ENCODE data around the gene C8A. TPM values are rescaled to one million over a fixed set of nuclear protein-coding genes. Genes with fewer than 3 reads are reported as not detected.

C8A gene
- total RNA-seq, 2 experiments from 2014 or later = not detected

GRCh38 chr1:56825436-56825835, 29.2 kb upstream of the C8A start:
- H3K27me3 Mint-ChIP-seq = peaks cover 3% of the 10 kb centered on the region
- no peaks in the 10 kb centered on the region for H3K36me3 Mint-ChIP-seq (ENCODE audit: low read depth)
- ChIA-PET CTCF (no interaction called here), POLR2A (no interaction called here)
- DNase-seq = no peak
- no peaks in the 10 kb centered on the region for H3K4me1 Mint-ChIP-seq
- H3K4me3 Mint-ChIP-seq = no peak overlapping the region
- H3K27ac Mint-ChIP-seq = no peak overlapping the region
- no peaks in the 10 kb centered on the region for H3K9me3 Mint-ChIP-seq

- H3K9me3 Mint-ChIP-seq = no peaks in the 10 kb centered on the region
- H3K4me3 Mint-ChIP-seq = no peak overlapping the region
- no peak for DNase-seq
- CTCF ChIA-PET = no interaction called here
- POLR2A ChIA-PET = no interaction called here
- H3K36me3 Mint-ChIP-seq (ENCODE audit: low read depth) = no peaks in the 10 kb centered on the region
- H3K4me1 Mint-ChIP-seq = peaks cover 1% of the 10 kb centered on the region
- no peak overlapping the region for H3K27ac Mint-ChIP-seq
- peaks cover 3% of the 10 kb centered on the region for H3K27me3 Mint-ChIP-seq
Measured at GRCh38 chr1:56827711-56828110, 26.9 kb upstream of the C8A start.

GRCh38 chr1:56830052-56830451, 24.5 kb upstream of the C8A start:
- Mint-ChIP-seq H3K36me3 (ENCODE audit: low read depth) (no peaks in the 10 kb centered on the region), H3K27me3 (peaks cover 3% of the 10 kb centered on the region), H3K4me1 (peaks cover 1% of the 10 kb centered on the region), H3K27ac (no peak overlapping the region), H3K9me3 (no peaks in the 10 kb centered on the region), H3K4me3 (no peak overlapping the region)
- POLR2A ChIA-PET = no interaction called here
- CTCF ChIA-PET = no interaction called here
- DNase-seq = no peak

GRCh38 chr1:56831871-56832693, 22.5 kb upstream of the C8A start:
- H3K4me3 Mint-ChIP-seq = no peak overlapping the region
- H3K27me3 Mint-ChIP-seq = peaks cover 3% of the 10 kb centered on the region
- peak; percentile 69 for DNase-seq
- POLR2A ChIA-PET = interaction anchor here (0.6 kb wide), 1 partner anchor 254 kb away, joined by 4 read pairs; no protein-coding TSS in a partner anchor
- H3K9me3 Mint-ChIP-seq = no peaks in the 10 kb centered on the region
- peaks cover 1% of the 10 kb centered on the region for H3K4me1 Mint-ChIP-seq
- no peak overlapping the region for H3K27ac Mint-ChIP-seq
- H3K36me3 Mint-ChIP-seq (ENCODE audit: low read depth) = no peaks in the 10 kb centered on the region
- CTCF ChIA-PET = interaction anchor here (1.0 to 1.8 kb wide), 2 partner anchors 12 to 15 kb away, joined by 3 to 5 read pairs; no protein-coding TSS in a partner anchor

- POLR2A ChIA-PET = no interaction called here
- no peak for DNase-seq
- no peak overlapping the region for H3K27ac Mint-ChIP-seq
- H3K36me3 Mint-ChIP-seq (ENCODE audit: low read depth) = no peaks in the 10 kb centered on the region
- no peak overlapping the region for H3K4me3 Mint-ChIP-seq
- CTCF ChIA-PET = interaction anchor here (1.8 kb wide), 1 partner anchor 13 kb away, joined by 5 read pairs; no protein-coding TSS in a partner anchor
- H3K9me3 Mint-ChIP-seq = no peaks in the 10 kb centered on the region
- H3K4me1 Mint-ChIP-seq = peaks cover 1% of the 10 kb centered on the region
- H3K27me3 Mint-ChIP-seq = peaks cover 3% of the 10 kb centered on the region
Measured at GRCh38 chr1:56833088-56833487, 21.5 kb upstream of the C8A start.

- Mint-ChIP-seq H3K36me3 (ENCODE audit: low read depth) (no peaks in the 10 kb centered on the region), H3K4me1 (peaks cover 1% of the 10 kb centered on the region), H3K4me3 (no peak overlapping the region), H3K27ac (no peak overlapping the region), H3K9me3 (no peaks in the 10 kb centered on the region), H3K27me3 (no peaks in the 10 kb centered on the region)
- CTCF ChIA-PET = interaction anchor here (0.6 kb wide), 1 partner anchor 1454 kb away, joined by 3 read pairs; no protein-coding TSS in a partner anchor
- DNase-seq = no peak
- POLR2A ChIA-PET = no interaction called here
Measured at GRCh38 chr1:56834137-56834900, 20.3 kb upstream of the C8A start.

GRCh38 chr1:56835657-56836056, 18.9 kb upstream of the C8A start:
- H3K4me3 Mint-ChIP-seq = no peak overlapping the region
- no peak for DNase-seq
- H3K4me1 Mint-ChIP-seq = peaks cover 1% of the 10 kb centered on the region
- H3K36me3 Mint-ChIP-seq (ENCODE audit: low read depth) = no peaks in the 10 kb centered on the region
- no peaks in the 10 kb centered on the region for H3K9me3 Mint-ChIP-seq
- H3K27me3 Mint-ChIP-seq = no peaks in the 10 kb centered on the region
- ChIA-PET CTCF (no interaction called here), POLR2A (no interaction called here)
- H3K27ac Mint-ChIP-seq = no peak overlapping the region

GRCh38 chr1:56836359-56836758, 18.2 kb upstream of the C8A start:
- no peak overlapping the region for H3K4me3 Mint-ChIP-seq
- H3K9me3 Mint-ChIP-seq = no peaks in the 10 kb centered on the region
- CTCF ChIA-PET = no interaction called here
- DNase-seq = no peak
- H3K4me1 Mint-ChIP-seq = peaks cover 1% of the 10 kb centered on the region
- no peak overlapping the region for H3K27ac Mint-ChIP-seq
- H3K36me3 Mint-ChIP-seq (ENCODE audit: low read depth) = no peaks in the 10 kb centered on the region
- no peaks in the 10 kb centered on the region for H3K27me3 Mint-ChIP-seq
- POLR2A ChIA-PET = no interaction called here

- Mint-ChIP-seq H3K27me3 (no peaks in the 10 kb centered on the region), H3K27ac (no peak overlapping the region), H3K4me3 (no peak overlapping the region), H3K4me1 (no peaks in the 10 kb centered on the region), H3K36me3 (ENCODE audit: low read depth) (no peaks in the 10 kb centered on the region), H3K9me3 (no peaks in the 10 kb centered on the region)
- CTCF ChIA-PET = interaction anchor here (0.6 kb wide), 2 partner anchors 51 to 242 kb away, joined by 3 to 4 read pairs; no protein-coding TSS in a partner anchor
- POLR2A ChIA-PET = no interaction called here
- DNase-seq = no peak
Measured at GRCh38 chr1:56837244-56837939, 17.2 kb upstream of the C8A start.

- Mint-ChIP-seq H3K9me3 (no peaks in the 10 kb centered on the region), H3K4me1 (no peaks in the 10 kb centered on the region), H3K36me3 (ENCODE audit: low read depth) (no peaks in the 10 kb centered on the region), H3K27me3 (no peaks in the 10 kb centered on the region), H3K4me3 (no peak overlapping the region), H3K27ac (no peak overlapping the region)
- ChIA-PET CTCF (no interaction called here), POLR2A (no interaction called here)
- DNase-seq = no peak
Measured at GRCh38 chr1:56838759-56839158, 15.8 kb upstream of the C8A start.

GRCh38 chr1:56843544-56843943, 11.1 kb upstream of the C8A start:
- H3K36me3 Mint-ChIP-seq (ENCODE audit: low read depth) = no peaks in the 10 kb centered on the region
- H3K27ac Mint-ChIP-seq = no peak overlapping the region
- no peaks in the 10 kb centered on the region for H3K27me3 Mint-ChIP-seq
- ChIA-PET POLR2A (no interaction called here), CTCF (no interaction called here)
- H3K9me3 Mint-ChIP-seq = no peaks in the 10 kb centered on the region
- no peaks in the 10 kb centered on the region for H3K4me1 Mint-ChIP-seq
- no peak for DNase-seq
- H3K4me3 Mint-ChIP-seq = no peak overlapping the region

- Mint-ChIP-seq H3K9me3 (no peaks in the 10 kb centered on the region), H3K27me3 (no peaks in the 10 kb centered on the region), H3K4me3 (no peak overlapping the region), H3K4me1 (no peaks in the 10 kb centered on the region), H3K36me3 (ENCODE audit: low read depth) (no peaks in the 10 kb centered on the region), H3K27ac (no peak overlapping the region)
- DNase-seq = no peak
- CTCF ChIA-PET = no interaction called here
- POLR2A ChIA-PET = no interaction called here
Measured at GRCh38 chr1:56844545-56845136, 10.0 kb upstream of the C8A start.

GRCh38 chr1:56845343-56845742, 9.3 kb upstream of the C8A start:
- CTCF ChIA-PET = no interaction called here
- POLR2A ChIA-PET = no interaction called here
- no peak overlapping the region for H3K27ac Mint-ChIP-seq
- H3K4me1 Mint-ChIP-seq = no peaks in the 10 kb centered on the region
- DNase-seq = no peak
- H3K4me3 Mint-ChIP-seq = no peak overlapping the region
- H3K36me3 Mint-ChIP-seq (ENCODE audit: low read depth) = no peaks in the 10 kb centered on the region
- no peaks in the 10 kb centered on the region for H3K9me3 Mint-ChIP-seq
- no peaks in the 10 kb centered on the region for H3K27me3 Mint-ChIP-seq

Data from activated CD4-positive, alpha-beta T cell treated with anti-CD3 and anti-CD28 coated beads, Interleukin-2, amount 10 ng/mL, durations not matched to agents 7 days and 5 days (primary cell).